HG03097 (cell line): ENCODE measurements around the gene RNF145.
"Not testable (repeated sequence)": the region's sequence is repeated elsewhere in the genome, so short reads cannot be mapped to it uniquely, and the experiment has no call there.

Experiments used
- ATAC-seq: cut with Tn5 transposase; IDR thresholded peaks from one replicate; pipeline ENCODE4 v1.9.1; 2021; ENCODE audit not compliant: unreplicated experiment, low FRiP score

RNF145 gene

DNA sequence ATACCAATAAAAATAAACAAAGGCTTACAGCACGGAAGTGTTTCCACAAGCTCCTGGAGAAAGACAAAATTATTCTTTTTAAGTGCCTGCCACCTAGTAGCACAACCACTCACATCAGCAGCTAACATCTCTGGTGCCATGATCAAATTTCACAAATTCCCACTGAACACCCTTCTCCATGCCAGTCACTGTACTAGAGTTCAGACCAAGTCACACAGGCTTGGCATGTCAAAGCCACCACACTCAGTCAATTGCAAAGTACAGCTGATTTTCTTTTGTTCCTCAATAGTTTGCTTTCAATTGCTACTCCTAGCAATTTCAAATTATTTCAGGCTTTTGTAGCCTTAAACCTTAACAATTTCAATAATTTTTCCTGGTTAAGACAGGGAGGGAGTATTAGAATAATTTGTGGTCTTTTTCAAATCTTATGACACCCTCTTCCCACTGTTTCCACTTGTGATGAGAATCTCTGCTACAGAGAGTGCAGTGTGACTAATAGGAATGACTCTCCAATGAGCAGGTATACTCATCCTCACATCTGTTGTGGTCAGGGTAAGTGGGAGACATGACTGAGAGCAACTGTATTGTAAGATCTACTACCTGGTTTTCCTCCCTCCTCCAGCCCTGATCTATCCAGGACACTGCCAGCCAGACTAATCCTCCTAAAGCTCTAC lies 46.2 kb downstream of the RNF145 start:
- no peak for ATAC-seq

DNA sequence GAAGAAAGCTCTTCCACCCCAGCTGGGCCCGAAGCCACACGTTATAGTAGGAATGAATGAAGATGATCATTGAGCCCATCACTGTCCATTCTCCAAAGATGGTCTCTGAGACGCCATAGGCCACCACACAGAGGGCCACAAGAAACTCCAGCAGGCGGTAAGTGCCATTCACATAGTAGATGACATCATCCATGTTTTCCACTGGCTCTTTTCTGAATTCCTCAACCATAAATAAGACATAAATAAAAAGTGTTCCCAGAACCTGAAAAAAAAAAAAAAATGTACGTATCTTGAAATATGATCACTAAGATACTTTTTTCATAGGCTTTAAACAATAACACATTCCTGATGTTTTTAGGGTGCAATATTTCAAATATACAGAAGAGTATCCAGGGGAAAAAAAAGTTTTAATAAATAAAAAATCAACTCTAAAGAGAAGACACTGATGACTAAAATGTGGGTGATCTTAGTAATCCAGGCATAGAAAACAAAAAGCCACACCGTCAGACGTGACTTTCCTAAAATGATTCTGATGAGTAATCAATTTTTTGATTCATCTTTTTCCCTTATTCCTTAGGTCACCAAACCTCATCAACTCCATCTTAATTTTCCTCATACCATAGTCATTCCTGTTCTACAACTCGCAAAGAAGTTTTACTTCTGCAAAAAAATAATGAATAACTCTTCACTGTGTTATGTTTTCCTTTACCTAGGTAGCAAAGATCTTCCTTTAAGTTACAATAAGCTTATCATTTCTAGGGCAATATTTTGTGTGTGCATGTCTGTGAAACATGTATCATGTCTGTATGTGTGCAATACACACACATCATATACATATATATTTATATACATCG lies 47.8 kb downstream of the RNF145 start:
- no peak for ATAC-seq

DNA sequence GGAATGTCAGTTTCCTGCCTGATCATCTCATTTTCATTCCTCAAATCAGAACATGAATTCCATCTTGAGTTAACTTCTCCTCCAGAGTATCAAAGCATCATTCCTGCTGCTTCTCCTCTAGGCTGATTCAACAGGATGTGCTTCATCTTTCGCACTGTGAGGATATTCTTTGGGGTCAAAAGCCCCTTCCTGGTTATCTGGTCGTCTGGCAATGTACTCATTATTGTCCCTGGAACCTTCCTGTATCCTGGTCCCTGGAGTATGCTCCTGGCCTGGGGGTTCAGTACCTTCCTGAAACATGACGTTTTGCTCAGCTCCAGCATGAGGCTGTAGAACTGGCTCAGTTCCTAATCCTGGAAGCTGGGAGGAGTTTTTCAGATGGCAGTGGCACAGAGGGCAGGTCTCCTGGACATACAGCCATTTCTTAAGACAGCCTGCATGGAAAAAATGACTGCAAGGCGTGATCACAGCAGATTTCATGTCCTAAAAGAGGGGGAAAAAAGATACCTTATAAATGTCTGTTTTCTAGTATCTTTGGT lies 50.7 kb downstream of the RNF145 start:
- not testable (repeated sequence) for ATAC-seq

DNA sequence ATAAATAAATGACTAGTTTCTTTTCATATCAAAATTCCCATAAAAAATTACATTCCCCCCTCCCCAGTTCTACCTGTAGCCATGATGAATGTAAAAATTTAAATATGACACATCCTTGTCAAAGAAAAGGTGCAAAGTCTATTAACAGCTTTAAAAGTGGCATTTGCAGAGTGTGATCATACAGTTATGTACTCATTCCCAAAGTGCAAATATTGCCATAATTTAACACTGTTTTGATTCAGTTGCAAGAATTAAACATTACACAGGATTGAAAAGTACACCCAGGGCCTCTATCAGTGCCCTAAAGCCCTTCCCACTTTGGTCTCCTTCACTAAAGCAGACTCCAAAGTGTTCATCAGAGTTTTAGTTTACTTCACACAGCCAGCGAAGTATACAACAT lies 51.8 kb downstream of the RNF145 start:
- ATAC-seq, result no peak

DNA sequence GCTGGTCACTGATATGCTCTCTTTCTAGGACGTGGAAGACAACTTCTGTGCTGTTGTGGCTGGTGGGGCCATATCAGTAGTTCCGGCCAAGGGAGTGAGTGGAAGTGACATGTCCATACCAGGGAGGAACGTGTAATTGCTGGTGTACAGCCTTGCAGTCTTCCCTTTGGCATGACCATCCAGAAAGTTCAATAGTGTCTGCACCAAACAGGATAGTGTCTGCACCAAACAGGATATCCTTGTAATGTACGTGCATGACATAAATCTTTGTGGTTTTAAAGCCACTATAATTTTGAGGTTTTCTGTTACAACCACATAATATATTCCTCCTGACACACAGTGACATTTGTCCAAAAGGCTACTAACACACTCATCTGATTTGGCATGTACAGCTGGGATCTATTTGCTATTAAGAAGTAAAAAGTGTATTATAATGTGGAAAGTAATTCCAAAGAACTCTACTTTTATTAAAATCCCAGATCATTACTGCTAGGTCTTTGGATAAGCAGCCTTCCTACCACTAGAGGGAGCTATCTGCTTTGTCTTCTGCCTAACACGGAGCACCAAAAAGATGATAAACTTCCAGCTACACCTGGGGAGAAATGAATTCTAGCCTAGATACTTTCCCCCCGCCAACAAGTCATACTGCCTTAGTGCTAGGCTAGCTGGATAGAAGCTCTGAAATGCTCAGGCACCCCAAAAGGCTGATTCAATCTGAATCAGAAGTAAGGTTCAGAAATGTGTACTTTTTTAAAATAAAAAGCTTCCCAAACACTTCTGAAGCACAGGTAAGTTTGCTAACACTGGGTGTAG lies 52.7 kb downstream of the RNF145 start:
- no peak for ATAC-seq

DNA sequence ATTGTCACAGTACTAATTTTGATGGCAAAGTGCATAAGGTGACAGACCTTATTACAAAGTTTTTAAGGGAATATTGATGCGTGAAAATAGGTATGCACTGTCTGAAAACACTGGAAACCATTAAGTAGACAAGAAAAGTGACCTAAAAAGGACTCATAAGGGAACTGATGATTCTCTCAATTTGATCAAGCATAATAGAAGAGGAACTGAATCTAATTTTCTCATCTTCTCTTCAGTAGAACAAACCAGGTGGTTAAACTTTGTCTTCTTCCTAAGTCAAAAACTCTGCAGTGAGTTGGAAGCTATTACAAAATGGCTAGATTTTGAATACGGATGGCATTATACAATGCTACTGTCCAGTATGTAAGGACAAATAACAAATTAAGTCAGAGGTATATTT lies 53.4 kb downstream of the RNF145 start:
- no peak for ATAC-seq

DNA sequence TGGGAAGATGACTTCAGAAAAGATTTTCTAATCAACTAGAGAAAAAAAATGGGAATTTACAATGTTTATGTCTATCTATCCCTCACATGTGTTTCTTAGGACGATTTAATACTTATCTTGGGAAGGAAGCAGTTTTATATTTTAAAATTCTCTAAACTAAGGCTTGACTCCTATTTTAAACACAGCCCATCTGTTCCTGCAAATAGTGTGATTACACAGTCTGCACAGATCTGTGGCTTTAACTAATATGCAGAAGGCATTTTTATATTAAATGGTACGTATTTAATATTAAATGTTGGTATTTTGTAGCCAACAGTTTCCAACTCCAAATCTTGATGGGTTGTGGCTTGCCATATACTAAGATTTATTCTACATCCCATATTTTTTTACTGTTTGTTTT lies 56.5 kb downstream of the RNF145 start:
- ATAC-seq, result no peak

DNA sequence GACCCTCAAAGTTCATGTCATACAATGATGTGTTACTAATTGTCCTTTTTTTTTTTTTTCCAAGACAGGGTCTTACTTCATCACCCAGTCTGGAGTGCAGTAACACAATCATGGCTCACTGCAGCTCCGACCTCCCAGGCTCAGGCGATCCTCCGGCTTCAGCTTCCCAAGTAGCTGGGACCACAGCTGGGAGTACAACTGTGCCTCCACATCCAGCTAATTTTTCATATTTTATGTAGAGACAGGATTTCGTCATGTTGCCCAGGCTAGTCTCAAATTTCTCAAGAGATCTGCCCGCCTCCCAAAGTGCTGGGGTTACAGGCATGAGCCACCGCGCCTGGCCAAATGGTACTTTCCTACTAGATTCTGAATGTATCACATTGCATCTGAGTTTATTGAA lies 60.3 kb downstream of the RNF145 start:
- ATAC-seq, result no peak

DNA sequence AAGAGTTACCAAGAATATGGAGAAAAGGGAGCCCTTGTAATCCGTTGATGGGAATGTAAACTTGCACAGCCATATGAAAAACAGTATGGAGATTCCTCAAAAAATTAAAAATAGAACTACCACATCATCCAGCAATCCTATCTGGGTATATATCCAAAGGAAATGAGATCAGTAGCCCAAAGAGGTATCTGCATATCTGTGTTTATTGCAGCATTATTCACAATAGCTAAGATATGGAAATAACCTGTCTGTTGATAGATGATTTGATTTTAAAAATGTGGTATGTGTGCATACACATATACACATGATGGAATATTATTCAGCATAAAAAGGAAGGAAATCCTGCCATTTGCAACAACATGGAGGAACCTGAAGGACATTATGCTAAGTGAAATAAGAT lies 61.4 kb downstream of the RNF145 start:
- no peak for ATAC-seq

DNA sequence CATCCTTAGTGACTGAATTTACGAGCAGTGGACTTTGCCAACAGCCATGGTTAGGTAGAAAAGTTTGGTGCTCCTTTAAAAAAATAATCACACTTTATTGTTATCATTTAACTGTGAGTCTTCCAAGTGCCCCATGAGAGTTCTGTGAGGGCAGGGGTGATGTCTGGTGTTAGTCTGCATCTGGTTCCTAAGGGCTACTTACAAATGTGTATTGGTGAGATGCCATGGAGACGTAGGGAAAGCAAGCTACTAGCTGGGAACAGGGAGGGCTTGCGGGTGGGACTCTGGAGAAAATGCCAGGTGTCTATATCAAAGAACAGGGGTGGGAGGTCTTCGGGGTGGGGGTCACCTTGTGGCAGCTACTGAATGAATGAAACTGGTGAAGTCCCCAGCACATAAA lies 62.5 kb downstream of the RNF145 start:
- ATAC-seq, result no peak

DNA sequence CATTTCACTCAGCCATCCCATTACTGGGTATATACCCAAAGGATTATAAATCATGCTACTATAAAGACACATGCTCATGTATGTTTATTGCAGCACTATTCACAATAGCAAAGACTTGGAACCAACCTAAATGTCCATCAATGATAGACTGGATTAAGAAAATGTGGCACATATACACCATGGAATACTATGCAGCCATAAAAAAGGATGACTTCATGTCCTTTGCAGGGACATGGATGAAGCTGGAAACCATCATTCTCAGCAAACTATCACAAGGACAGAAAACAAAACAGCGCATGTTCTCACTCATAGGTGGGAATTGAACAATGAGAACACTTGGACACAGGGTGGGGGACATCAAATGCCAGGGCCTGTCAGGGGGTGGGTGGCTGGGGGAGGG lies 64.2 kb downstream of the RNF145 start:
- ATAC-seq, result not testable (repeated sequence)

DNA sequence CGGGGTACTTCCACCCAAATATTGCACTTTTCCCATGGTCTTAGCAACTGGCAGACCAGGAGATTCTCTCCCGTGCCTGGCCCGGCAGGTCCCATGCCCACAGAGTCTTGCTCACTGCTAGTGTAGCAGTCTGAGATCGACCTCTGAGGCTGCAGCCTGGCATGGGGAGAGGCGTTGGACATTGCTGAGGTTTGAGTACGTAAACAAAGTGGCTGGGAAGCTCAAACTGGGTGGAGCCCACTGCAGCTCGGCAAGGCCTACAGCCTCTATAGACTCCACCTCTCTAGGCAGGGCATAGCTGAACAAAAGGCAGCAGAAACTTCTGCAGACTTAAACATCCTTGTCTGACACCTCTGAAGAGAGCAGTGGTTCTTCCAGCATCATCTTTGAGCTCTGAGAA lies 69.6 kb downstream of the RNF145 start:
- ATAC-seq, result no peak

DNA sequence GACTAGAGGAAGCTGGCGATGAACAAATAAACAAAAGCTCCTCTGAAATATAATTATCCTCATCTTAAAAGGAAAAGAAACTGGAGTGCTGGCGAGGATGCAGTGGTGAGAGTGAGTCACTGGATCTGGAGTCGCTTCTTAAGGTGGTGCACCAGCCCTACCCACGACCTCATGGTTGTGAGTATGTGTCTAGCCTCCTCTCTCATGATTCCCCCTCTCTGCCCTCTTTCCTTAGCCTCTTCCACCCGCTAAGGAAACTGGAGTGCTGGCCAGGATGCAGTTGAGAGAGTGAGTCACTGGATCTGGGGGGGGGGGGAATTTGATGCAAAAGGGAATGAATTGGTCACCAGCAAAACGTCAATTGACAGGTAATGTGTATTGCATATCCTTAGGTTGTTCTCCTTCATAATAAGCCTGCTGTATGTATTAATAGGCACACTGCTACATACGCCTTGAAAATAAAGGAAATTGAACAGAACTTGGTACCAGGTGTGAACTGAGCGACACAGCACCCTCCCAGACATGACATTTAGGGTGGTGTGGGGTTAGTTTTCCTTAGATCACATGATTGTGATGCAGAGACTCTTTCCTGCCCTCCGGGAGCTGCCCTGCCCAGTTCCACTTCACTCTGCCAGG lies 73.3 kb downstream of the RNF145 start:
- no peak for ATAC-seq

DNA sequence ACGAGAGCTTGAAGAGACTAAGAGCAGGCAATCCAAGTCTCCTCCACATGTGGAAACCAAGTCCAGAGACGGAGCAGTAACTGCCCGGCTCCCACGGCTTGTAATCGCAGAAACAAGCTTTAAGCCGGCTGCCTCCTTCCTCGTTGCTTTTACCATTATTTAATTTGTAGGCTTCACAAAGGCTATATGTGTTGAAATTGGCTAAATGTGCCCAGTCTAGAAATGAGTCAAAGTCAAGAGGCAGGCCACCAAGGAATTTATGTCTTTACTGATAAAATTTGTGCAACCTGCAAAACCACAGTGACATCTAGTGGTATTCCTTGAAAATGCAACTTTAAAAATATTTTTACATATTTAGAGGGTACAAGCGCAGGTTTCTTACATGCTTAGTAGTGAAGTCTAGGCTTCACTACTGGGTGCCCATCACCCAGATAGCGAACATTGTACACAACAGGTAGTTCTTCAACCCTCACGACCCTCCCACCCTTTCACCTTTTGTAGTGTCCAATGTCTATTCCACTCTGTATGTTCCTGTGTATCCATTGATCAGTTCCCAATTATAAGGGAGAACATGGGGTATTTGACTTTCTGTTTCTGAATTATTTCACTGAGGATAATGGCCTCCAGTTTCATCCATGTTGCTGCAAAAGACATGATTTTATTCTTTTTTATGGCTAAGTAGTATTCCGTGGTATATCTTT lies 76.2 kb downstream of the RNF145 start:
- no peak for ATAC-seq

DNA sequence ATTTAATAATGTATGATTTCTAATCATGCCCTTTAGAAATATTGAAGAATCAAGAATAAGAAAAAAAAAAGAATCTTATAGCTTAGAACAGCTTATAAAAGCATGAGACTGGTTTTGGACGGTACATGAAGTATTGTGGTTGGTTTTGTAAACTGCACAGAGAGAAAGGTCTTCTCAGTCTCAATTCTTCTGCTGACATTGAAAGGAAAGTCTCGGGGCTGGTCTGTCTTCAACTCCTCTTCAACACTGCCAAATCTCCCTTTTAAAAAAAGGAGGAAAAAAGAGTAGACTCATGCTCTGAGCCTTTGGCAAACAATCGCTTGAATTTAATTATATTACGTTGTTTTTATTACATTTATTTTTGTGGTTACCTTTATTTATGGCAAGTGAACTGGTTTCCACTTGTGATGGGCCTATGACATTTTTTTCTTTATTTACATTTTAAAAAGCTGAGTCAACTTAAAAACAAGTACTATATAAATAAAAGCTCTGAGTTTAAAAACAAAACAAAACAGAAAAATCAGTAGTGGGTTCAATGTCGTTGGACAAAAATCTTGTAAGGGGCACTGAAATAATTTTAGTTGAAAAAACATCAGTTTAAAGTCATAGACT lies 76.8 kb downstream of the RNF145 start:
- ATAC-seq, result no peak

DNA sequence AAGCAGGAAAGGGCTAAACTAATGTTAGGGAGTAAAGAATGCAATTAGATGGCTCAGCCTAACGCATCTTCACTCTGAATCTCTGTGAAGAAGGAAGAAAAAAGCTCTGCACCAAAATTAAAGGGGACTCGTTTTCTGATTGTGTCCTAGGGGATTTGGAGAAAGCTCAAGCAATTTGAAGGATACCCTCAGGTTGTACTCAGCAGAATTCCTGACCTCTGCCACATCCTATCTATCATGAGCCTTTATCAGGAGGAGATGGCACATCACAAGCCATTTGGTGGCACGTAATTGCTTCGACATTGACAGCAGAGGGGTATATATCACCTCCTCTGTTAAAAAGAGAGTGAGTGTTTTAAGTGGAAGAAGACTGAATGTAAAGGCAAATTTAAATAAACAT lies 77.4 kb downstream of the RNF145 start:
- ATAC-seq, result no peak

DNA sequence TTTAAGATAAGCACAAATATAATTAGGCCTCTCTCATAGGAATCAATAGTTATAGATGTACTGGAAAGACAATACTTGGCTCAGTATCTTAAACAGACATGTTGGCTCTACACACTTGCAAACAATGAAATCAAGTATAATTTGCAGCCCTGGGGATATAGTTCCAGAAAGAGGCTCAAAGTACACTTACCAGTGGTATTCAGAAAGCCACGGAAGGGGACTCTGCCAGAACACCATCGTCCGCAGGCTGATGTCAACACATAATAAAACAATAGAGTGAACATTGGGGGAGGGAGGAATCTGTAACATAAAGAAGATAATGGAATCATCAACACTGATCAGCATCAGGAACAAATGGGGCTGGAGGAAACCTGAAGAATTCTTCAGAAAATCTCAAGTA lies 78.5 kb downstream of the RNF145 start:
- no peak for ATAC-seq

DNA sequence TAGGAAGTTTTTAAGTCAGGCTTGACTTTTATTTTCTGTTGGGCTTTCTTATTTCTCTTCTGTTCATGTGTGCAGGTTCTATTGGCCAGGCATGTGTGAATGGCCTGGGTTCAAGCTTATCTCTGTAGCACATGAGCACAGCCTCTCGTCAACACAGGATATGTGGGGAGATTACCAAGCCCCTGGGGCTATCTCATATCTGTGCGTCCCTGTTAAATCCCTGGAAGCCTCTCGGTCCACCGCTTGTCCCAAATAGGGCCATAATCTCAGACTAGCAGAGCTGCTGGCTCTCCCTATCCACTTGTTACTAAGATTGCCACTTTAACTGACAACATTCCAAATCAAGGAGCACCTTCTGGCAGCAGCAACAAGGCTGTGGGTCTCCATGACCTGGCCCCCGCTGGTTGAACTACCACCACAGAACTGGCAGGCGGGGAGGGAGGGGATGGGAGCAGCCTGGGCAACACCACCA lies 81.2 kb downstream of the RNF145 start:
- no peak for ATAC-seq

DNA sequence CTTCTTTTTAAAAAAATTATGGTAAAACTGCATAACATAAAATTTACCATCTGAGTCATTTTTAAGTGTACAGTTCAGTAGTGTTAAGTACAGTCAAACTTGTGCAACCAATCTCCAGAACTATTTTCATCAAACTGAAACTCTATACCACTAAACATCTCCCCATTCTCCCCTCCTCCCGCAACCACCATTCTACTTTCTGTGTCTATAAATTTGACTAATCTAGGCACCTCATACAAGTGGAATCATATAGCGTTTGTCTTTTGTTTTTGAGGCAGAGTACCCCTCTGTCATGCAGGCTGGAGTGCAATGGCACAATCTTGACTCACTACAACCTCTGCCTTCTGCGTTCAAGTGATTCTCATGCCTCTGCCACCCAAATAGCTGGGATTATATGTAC lies 85.7 kb downstream of the RNF145 start:
- ATAC-seq, result no peak

DNA sequence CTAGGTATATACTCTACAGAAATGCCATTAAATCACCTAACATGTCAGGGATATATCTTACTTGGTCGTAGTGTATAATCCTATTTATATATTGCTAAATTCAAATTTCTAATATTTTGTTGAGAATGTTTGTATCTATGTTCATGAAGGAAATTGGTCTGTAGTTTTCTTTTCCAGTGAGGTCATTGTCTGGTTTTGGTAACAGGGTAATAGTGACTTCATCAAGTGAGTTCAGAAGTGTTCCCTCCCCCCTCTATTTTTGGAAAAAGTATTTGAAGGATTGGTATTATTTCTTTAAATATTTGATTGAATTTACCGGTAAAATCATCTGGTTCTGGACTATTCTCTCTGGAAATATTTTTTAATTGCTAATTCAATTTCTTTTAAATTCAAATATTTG lies 86.2 kb downstream of the RNF145 start:
- no peak for ATAC-seq
